ENCODE measurements around the gene RALGAPA2.

RALGAPA2 gene

GRCh38 chr20:20709887-20710286 is 2.6 kb downstream of the RALGAPA2 start:
- H3K36me3 ChIP-seq (ENCODE audit: insufficient read depth, low read length), result no peaks in the 10 kb centered on the region; the same call in 1 of the 2 replicates
- H3K4me1 ChIP-seq (ENCODE audit: insufficient read depth, low read length, severe bottlenecking), result peaks cover 22% of the 10 kb centered on the region
- no peak overlapping the region for H3K9ac ChIP-seq (ENCODE audit: low read length)
- no peaks in the 10 kb centered on the region for H3K27me3 ChIP-seq (ENCODE audit: insufficient read depth, low read length)
- H3F3A ChIP-seq (ENCODE audit: insufficient read depth, low read length), result no peaks in the 10 kb centered on the region
- no peak overlapping the region for H3K4me2 ChIP-seq (ENCODE audit: low read length)
- H3K4me3 ChIP-seq (ENCODE audit: low read depth, low read length, poor library complexity, severe bottlenecking), result no peak overlapping the region
- H3K9me2 ChIP-seq (ENCODE audit: low read depth, low read length), result no peaks in the 10 kb centered on the region
- no peaks in the 10 kb centered on the region for H4K20me1 ChIP-seq (ENCODE audit: insufficient read depth, low read length)
- H2AFZ ChIP-seq (ENCODE audit: low read length), result no peak overlapping the region
- TF ChIP-seq CTCF (IDR thresholded peaks at IDR 0.05; ENCODE audit: low read length), result no peak
- no peak for TF ChIP-seq EZH2 (IDR thresholded peaks at IDR 0.05; ENCODE audit: borderline replicate concordance, low read length)
- H3K79me2 ChIP-seq (ENCODE audit: insufficient read depth, low read length), result no peaks in the 10 kb centered on the region
- no peaks in the 10 kb centered on the region for H3K9me3 ChIP-seq (ENCODE audit: low read length)
- no peak overlapping the region for H3K27ac ChIP-seq (ENCODE audit: low read depth, low read length, poor library complexity, severe bottlenecking)

- H3K27ac ChIP-seq (ENCODE audit: low read depth, low read length, poor library complexity, severe bottlenecking), result no peak overlapping the region
- TF ChIP-seq CTCF (IDR thresholded peaks at IDR 0.05; ENCODE audit: low read length), result no peak
- TF ChIP-seq EZH2 (IDR thresholded peaks at IDR 0.05; ENCODE audit: borderline replicate concordance, low read length), result no peak
- H3K9me2 ChIP-seq (ENCODE audit: low read depth, low read length), result no peaks in the 10 kb centered on the region
- no peak overlapping the region for H3K4me2 ChIP-seq (ENCODE audit: low read length)
- no peaks in the 10 kb centered on the region for H3K79me2 ChIP-seq (ENCODE audit: insufficient read depth, low read length)
- H4K20me1 ChIP-seq (ENCODE audit: insufficient read depth, low read length), result no peaks in the 10 kb centered on the region
- no peak overlapping the region for H3K4me3 ChIP-seq (ENCODE audit: low read depth, low read length, poor library complexity, severe bottlenecking)
- H3K4me1 ChIP-seq (ENCODE audit: insufficient read depth, low read length, severe bottlenecking), result peaks cover 7% of the 10 kb centered on the region
- no peak overlapping the region for H3K9ac ChIP-seq (ENCODE audit: low read length)
- H3K9me3 ChIP-seq (ENCODE audit: low read length), result no peaks in the 10 kb centered on the region
- H3K27me3 ChIP-seq (ENCODE audit: insufficient read depth, low read length), result no peaks in the 10 kb centered on the region
- no peak overlapping the region for H2AFZ ChIP-seq (ENCODE audit: low read length)
- no peaks in the 10 kb centered on the region for H3K36me3 ChIP-seq (ENCODE audit: insufficient read depth, low read length)
- H3F3A ChIP-seq (ENCODE audit: insufficient read depth, low read length), result no peaks in the 10 kb centered on the region
Observed at GRCh38 chr20:20706285-20706684, 6.2 kb downstream of the RALGAPA2 start.

- Histone ChIP-seq H3K36me3 (ENCODE audit: insufficient read depth, low read length) (no peaks in the 10 kb centered on the region), H3K4me2 (ENCODE audit: low read length) (no peak overlapping the region), H3K79me2 (ENCODE audit: insufficient read depth, low read length) (no peaks in the 10 kb centered on the region), H4K20me1 (ENCODE audit: insufficient read depth, low read length) (no peaks in the 10 kb centered on the region), H3K27ac (ENCODE audit: low read depth, low read length, poor library complexity, severe bottlenecking) (no peak overlapping the region), H3K4me3 (ENCODE audit: low read depth, low read length, poor library complexity, severe bottlenecking) (no peak overlapping the region), H3K9me2 (ENCODE audit: low read depth, low read length) (no peaks in the 10 kb centered on the region), H3K27me3 (ENCODE audit: insufficient read depth, low read length) (no peaks in the 10 kb centered on the region), H3K9me3 (ENCODE audit: low read length) (no peaks in the 10 kb centered on the region), H2AFZ (ENCODE audit: low read length) (no peak overlapping the region), H3K9ac (ENCODE audit: low read length) (no peak overlapping the region), H3K4me1 (ENCODE audit: insufficient read depth, low read length, severe bottlenecking) (no peaks in the 10 kb centered on the region), H3F3A (ENCODE audit: insufficient read depth, low read length) (no peaks in the 10 kb centered on the region)
- TF ChIP-seq CTCF (IDR thresholded peaks at IDR 0.05; ENCODE audit: low read length) (no peak), EZH2 (IDR thresholded peaks at IDR 0.05; ENCODE audit: borderline replicate concordance, low read length) (no peak)
Observed at GRCh38 chr20:20702330-20703245, 9.9 kb downstream of the RALGAPA2 start.

Measured in OCI-LY1 (cell line).